ENCODE measurements around the gene ADGRG3.

GRCh38 chr16:57637020-57637419, 31.1 kb upstream of the ADGRG3 start:
- no peak for TF ChIP-seq CTCF (conservative IDR thresholded peaks at IDR 0.05)
- TF ChIP-seq ZFX (IDR thresholded peaks at IDR 0.05), result no peak
